Anterior cingulate cortex (tissue), 58 donors: ENCODE results near the gene PRSS57.
"Not testable (repeated sequence)": the region's sequence is repeated elsewhere in the genome, so short reads cannot be mapped to it uniquely, and the experiment has no call there.

Source experiments
- DNase-seq, 58 donors: peaks; one replicate each; lab custom pipeline; 2025; lab: John Stamatoyannopoulos, UW

The PRSS57 gene

DNA sequence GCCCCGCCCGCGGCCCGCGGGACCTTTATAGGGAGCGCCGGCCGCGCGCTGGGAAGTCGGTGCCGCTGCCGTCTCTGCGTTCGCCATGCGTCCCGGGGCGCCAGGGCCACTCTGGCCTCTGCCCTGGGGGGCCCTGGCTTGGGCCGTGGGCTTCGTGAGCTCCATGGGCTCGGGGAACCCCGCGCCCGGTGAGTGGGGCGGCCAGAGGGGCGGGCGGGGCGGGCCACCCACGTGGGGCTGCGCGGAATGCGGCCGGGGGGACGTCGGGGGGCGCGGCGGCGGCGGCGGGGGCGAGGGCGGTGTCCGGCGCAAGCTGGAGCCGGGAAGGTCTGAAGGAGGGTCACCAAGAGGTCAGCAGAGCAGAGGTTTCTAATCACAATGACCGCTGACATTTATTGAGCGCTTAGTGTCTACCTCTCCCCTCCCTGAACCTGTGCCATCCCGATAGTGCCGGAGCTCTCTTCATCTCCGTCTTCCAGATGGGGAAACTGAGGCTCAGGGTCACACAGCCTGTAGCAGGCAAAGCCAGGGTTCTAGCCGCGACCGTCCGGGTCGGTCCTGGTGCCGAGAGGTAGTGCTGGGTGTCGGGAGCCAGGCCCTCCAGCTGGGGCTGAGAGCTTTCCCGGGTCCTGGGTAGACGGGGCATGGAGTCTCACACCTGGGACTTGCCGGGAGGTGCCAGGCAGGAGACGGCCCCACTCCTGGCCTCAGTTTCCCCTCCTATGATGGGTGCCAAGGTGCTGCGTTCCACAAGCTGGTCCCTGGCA is 18.7 kb downstream of the PRSS57 start, which contains the start of gene FSTL3:
FSTL3 (plus strand) TSS at position 54 of the 767 bp plus-strand sequence; CDS start at position 86, 32 bp downstream.
- DNase-seq: peak in 1 of 58 donors; percentile 13

DNA sequence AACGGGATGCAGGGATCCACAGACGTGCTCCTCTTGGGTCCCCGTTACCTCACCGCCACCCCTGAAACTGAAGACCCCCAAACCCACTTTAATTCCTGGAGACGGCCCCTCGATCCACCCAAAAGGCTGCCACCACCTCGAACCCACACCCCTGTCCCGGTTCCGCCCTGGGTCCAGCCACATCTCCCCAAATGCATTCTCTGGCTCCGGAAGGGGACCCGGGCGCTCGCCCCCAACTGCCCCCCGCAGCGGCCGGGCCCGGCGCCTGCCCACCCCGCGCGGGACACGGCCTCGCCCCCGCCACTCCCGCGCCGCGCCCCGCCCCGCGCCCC is 19.3 kb downstream of the PRSS57 start:
- DNase-seq: no peak

- DNase-seq: peak in 19 of 58 donors; percentile 0 to 59 (median 31)
Observed at GRCh38 chr19:674282-675151, 20.7 kb downstream of the PRSS57 start.

DNA sequence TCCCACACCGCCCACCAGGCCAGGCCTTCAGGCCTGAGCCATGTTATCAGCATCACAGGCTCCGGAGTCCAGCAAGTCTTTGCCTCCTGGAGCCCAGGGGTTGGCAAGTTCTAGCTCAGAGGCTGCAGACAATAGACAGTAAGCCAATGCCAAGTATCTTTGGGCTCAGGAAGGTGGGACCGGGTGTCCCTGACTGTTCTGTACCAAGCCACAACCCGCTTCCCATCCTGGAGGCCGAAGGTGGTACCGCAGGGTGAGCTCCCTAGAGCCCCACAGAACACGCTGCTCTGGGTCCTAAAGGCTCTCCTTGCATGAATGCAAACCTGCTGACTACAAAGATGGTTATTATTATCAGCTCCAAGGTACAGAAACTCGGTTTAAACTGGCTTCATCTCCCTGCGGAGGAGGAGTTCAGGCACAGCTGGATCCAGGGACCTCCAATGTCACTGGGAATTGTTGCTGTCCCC is 24.6 kb downstream of the PRSS57 start:
- DNase-seq: no peak

- DNase-seq: not testable (repeated sequence)
Observed at GRCh38 chr19:668675-669434, 26.4 kb downstream of the PRSS57 start.

DNA sequence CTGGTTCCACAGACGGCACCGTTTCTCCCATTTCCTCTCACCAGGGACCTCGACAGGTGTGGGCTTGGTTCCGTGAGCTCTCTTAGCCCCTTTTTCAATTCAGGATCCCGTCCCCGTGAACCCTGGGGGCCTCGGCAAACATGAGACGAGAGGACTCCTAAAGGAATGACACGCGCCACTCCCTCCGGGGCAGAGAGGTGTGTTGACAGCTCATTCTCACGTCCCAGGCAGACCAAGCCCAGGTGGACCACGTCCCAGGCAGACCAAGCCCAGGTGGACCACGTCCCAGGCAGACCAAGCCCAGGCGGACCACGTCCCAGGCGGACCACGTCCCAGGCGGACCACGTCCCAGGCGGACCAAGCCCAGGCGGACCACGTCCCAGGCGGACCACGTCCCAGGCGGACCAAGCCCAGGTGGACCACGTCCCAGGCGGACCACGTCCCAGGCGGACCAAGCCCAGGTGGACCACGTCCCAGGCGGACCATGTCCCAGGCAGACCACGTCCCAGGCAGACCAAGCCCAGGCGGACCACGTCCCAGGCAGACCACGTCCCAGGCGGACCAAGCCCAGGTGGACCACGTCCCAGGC is 28.2 kb downstream of the PRSS57 start:
- not testable (repeated sequence) for DNase-seq

DNA sequence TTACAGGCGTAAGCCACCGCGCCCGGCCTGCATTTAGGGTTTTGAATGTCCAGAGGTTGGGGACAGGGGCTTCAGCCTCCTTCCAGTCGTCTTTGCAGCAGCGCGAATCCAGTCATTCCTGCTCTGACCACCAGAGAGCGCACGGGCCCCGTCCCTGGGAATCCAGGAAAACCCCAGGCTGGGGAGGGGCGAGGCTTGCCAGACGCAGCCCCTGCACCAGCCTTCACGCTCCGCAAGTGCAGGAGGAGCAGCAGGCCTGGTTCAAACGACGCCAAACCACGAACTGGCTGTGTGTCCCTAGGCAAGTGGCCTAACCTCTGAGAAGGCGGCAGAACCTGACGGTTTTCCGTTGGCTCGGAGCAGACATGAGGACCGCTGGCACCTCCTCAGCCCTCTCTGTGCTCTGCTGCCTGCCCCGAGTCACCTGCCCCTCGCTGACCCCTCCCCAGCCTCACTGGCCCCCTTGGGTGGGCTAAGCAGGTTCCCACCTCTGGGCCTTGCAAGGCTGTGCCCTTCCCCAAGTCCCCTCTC is 30.3 kb downstream of the PRSS57 start:
- peak in 57 of 58 donors; percentile 8 to 86 (median 65) for DNase-seq

- DNase-seq: no peak
Observed at GRCh38 chr19:663682-664117, 31.6 kb downstream of the PRSS57 start.

DNA sequence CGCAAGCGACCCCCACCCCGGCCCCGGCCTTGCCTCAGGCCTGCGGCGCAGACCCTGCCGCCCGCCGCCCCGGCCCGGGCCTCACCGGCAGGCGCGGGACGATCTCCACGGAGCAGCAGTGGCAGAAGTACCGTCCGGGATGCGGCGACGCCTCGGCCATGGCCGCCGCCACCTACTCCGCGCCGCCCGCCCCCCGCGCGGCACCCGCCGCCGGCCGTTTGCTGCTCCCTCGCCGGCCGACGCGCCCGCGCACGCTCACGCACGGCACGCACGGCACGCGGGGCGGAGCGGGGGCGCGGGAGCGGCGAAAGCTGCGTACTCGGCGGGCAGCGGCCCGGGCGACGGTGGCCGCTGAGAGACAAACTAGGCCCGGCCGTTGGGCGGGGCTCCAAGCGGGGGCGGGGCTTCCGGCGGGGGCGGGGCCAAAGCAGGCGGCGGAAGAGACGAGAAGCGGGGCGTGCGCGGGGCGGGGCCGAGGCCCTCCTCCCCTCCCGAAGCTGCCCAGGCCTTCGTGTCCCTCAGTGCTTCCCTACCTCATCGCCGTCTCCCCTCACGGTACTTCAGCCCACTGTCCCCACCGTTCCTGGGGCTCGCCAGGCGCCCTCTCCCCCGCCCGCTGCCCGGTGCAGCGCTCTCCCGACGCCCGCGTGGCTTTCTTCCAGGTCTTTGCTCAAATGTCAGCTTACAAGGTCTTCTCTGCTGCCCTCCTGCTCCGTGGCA is 32.1 kb downstream of the PRSS57 start, which contains the start of gene RNF126:
RNF126 (minus strand) TSS at position 253 of the 720 bp plus-strand sequence; CDS start at position 160, 93 bp downstream.
- peak; percentile 52 to 94 (median 87) for DNase-seq

- DNase-seq: no peak
Observed at GRCh38 chr19:662207-662961, 32.9 kb downstream of the PRSS57 start.

GRCh38 chr19:661427-662196 is 33.6 kb downstream of the PRSS57 start:
- DNase-seq: no peak

DNA sequence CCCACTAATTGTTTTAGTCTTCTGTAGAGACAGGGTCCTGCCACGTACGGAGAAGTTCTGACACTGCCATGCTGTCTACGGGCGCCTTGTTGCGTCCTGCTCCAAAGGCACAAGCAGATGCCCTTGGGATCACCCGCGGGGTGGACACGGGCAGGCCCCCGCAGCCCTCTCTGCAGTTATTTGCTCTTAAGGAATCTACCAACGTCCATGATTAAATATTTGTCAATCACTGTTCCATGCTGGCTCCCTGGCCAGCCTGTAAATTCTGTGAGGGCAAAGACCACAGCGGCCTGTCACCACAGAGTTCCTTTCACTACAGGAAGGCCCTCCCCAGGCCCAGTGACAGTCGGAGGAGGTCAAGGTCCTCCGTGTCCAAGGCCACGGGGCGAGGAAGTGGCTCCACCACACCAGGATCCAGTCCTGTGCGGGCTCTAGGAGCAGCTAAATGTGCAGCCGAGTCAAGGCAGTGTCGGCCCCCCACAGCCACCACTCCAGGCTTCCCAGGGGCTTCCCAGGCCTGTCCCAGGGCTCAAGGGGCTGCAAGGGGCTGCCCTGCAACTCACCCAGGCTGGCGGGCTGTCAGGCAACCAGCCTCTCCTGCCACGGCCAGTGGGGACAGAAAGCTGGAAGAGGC is 34.3 kb downstream of the PRSS57 start:
- DNase-seq: no peak

DNA sequence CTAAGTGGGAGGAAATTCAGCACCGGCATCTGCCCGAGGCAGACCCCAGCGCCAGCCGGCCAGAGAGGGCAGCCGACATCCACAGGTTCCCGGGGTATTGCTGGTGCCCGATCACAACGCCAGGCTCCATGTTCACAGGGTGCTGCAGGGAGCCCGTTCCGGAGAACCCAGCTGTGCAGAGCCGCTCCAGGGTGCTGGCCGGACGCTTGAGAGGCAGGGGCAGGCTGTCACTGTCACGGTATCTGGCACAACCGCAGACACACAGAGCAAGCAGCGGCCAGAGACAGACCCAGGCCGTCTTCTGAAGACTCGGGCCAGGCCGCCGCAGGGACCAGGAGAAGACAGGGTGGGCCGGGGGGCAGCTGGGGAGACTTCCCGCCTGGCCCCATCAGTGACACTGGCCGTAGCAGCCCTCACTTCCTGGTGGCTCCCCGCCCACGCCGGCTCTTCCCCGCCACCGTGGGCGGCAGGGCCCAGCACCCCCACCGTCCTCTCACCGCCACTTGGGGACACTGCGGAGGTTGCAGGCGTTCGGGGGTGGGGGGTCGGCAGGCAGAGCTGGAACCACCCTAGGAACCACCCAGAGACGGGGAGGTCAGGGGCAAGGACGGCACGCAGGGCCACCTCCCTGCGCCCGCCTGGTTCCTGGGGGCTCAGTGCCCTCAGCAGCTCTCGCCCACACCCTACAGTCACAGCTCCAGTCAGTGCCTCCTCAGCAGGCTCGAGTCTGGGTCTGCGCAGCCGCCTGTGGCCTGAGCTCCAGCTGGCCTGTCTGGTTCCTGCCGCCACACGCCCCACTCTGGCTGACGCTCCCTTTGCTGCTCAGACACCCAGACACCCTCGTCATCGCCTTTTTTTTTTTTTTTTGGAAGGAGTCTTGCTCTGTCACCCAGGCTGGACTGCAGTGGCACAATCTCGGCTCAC is 36.1 kb downstream of the PRSS57 start:
- peak in 26 of 58 donors; percentile 10 to 71 (median 30) for DNase-seq

- DNase-seq: peak in 9 of 58 donors; percentile 6 to 50 (median 17)
Observed at GRCh38 chr19:658059-658839, 37.0 kb downstream of the PRSS57 start.

GRCh38 chr19:657611-658010 is 37.6 kb downstream of the PRSS57 start:
- no peak for DNase-seq
